Testis (tissue), 3 donors: Measurements from ENCODE around the gene MGAT3. TPM values are rescaled to one million over a fixed set of nuclear protein-coding genes. Genes with fewer than 3 reads are reported as not detected.
A peak's percentile ranks its signal among the peaks of the same experiment; 100 is the strongest.

Source experiments
- DNase-seq: peaks from one replicate; pipeline ENCODE4 v3.0.0-alpha.2; 2019
- H3K27ac ChIP-seq, 2 donors: fragments of 200-600 bp; sonication (generic); one replicate each; pipeline ENCODE4 v1.5.1; 2019
- H3K27me3 ChIP-seq: fragments of 200-600 bp; sonication (generic); one replicate; pipeline ENCODE4 v1.5.1; 2019
- H3K36me3 ChIP-seq: fragments of 200-600 bp; sonication (generic); one replicate; pipeline ENCODE4 v1.5.1; 2017; ENCODE audit warnings: low read depth; ENCODE audit errors: missing control alignments
- H3K4me1 ChIP-seq: fragments of 200-600 bp; sonication (generic); one replicate; pipeline ENCODE4 v1.5.1; 2019
- H3K4me3 ChIP-seq, 2 donors: fragments of 200-600 bp; sonication (generic); one replicate each; pipeline ENCODE4 v1.5.1; 2017 to 2019
- H3K9me3 ChIP-seq: fragments of 200-600 bp; sonication (generic); one replicate; pipeline ENCODE4 v1.5.1; 2017
- CTCF ChIP-seq, 3 experiments: fragments of 450-650 bp in 2 of 3; fragments of 200-600 bp in 1 of 3; sonication (generic) in 1 of 3; IDR thresholded peaks; one replicate each; pipeline ENCODE4 v1.5.1; 2016 to 2019; ENCODE audit warnings: antibody characterized with exemption in 3 of 3, mild to moderate bottlenecking in 2 of 3, moderate library complexity in 1 of 3
- POLR2A ChIP-seq: fragments of 450-650 bp; IDR thresholded peaks from one replicate; pipeline ENCODE4 v1.6.1; 2017; ENCODE audit warnings: antibody characterized with exemption, mild to moderate bottlenecking, moderate library complexity
- WGBS, 2 donors: methylation state at CpG; one replicate each; pipeline ENCODE4 v1.1.5; 2018; 5-methylcytosine and 5-hydroxymethylcytosine counted together
- intact Hi-C: fragments of 100-400 bp; cut with DNase I; formaldehyde crosslinking; loops from one replicate; pipeline ENCODE4 v1.15.1; 2023; ENCODE audit warnings: low total_unique reads
- polyA plus RNA-seq: library from polyadenylated mRNA; stranded (reverse); fragments of 350-450 nt; fragmentation: Illumina TruSeq; extraction: RNeasy Lipid Tissue Mini Kit (QIAGEN cat#74804); gene quantifications from one replicate; pipeline ENCODE4 v1.2.3, GENCODE V29; 2014; ENCODE audit warnings: low read depth, low replicate concordance; ENCODE audit not compliant: insufficient read depth
- total RNA-seq, 2 donors: library from RNA; depleted of rRNA; stranded (reverse); fragments of >200 nt; gene quantifications; one replicate each; pipeline ENCODE4 v1.2.3, GENCODE V29; 2016

MGAT3 gene
- total and polyA plus RNA-seq, 3 donors from 2014 or later = 4.6 to 9.7 (median 6.4) TPM

DNA sequence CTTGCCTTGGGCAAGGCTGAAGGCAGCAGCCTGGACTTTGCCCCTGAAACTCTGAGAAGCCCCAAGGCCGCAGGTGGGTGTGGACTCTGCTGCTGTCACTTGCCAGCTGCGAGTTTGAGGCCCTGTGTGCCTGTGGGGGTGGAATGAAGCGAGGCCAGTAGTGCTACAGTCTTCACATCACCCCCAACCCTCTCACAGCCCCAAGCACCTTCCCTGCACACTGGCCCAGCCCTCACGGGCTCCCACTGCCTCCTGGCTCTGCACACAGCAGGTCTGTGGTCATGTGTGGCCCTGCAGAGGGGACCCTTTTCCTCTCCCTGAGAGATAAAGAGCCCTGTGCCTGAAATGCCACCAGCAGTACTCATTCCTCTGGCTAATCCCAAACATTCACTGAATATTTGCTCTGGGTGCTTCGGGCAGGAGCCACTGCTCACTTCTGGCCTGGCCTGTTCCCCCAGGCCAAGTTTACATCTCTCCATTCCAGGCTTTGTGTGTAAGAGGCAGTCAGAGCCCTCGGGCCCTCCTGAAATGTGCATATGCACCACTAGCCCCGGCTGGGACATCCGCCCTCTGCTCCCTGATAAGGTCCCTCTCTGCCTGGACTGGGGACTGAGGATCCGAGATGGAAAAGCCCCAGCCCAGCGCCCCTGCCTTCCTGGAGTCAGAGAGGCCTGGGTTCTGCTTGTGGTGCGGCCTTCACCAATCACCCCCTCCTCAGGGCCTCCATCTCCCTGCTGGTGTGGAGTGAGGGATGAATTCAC lies 17.7 kb downstream of the MGAT3 start:
- intact Hi-C loops = no loop called here
- H3K4me1 ChIP-seq = peaks cover 65% of the 10 kb centered on the region
- 46 to 67% methylated on average over 11 of the region's 11 CpGs for WGBS, 2 donors
- H3K36me3 ChIP-seq = no peaks in the 10 kb centered on the region
- H3K9me3 ChIP-seq = no peaks in the 10 kb centered on the region
- no peak for TF ChIP-seq POLR2A
- TF ChIP-seq CTCF (IDR thresholded peaks at IDR 0.05) = no peak
- DNase-seq = no peak
- peak overlapping the region; percentile 3 to 45 for H3K27ac ChIP-seq
- no peak overlapping the region for H3K4me3 ChIP-seq
- no peaks in the 10 kb centered on the region for H3K27me3 ChIP-seq

- intact Hi-C loops = no loop called here
- H3K9me3 ChIP-seq = no peaks in the 10 kb centered on the region
- no peak overlapping the region for H3K27ac ChIP-seq
- peaks cover 57% of the 10 kb centered on the region for H3K4me1 ChIP-seq
- H3K27me3 ChIP-seq = no peaks in the 10 kb centered on the region
- no peak for TF ChIP-seq CTCF (IDR thresholded peaks at IDR 0.05)
- no peak for TF ChIP-seq POLR2A
- DNase-seq = no peak
- H3K36me3 ChIP-seq = no peaks in the 10 kb centered on the region
- 56 to 70% methylated on average over 9 of the region's 9 CpGs for WGBS, 2 donors
- H3K4me3 ChIP-seq = no peak overlapping the region
Measured at GRCh38 chr22:39475337-39475736, 18.5 kb downstream of the MGAT3 start.

DNA sequence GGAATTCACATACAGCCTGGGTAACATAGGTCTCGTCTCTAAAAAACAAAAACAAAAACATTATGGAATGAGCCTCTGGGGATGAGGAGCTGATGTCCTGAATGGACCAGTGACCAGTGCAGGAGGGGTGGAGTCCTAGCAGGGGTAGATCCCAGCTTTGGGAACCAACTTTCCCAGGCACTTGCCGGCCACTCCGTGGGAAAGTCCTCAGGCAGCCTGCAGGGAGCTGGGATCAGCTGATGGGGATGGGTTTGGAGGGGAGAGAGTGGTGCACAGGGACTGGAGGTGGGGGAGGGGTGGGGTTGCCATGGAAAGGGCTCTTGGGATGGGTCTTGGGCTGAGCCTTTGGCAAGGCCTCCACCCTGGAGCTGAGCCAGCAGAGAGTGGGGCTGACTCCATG lies 19.1 kb downstream of the MGAT3 start:
- TF ChIP-seq CTCF (IDR thresholded peaks at IDR 0.05) = no peak
- TF ChIP-seq POLR2A = no peak
- no peaks in the 10 kb centered on the region for H3K36me3 ChIP-seq
- DNase-seq = no peak
- WGBS, 2 donors = 36 to 67% methylated on average over 3 of the region's 3 CpGs
- H3K4me1 ChIP-seq = peaks cover 51% of the 10 kb centered on the region
- no peak overlapping the region for H3K27ac ChIP-seq
- H3K9me3 ChIP-seq = no peaks in the 10 kb centered on the region
- H3K4me3 ChIP-seq = no peak overlapping the region
- H3K27me3 ChIP-seq = no peaks in the 10 kb centered on the region
- intact Hi-C loops = no loop called here

DNA sequence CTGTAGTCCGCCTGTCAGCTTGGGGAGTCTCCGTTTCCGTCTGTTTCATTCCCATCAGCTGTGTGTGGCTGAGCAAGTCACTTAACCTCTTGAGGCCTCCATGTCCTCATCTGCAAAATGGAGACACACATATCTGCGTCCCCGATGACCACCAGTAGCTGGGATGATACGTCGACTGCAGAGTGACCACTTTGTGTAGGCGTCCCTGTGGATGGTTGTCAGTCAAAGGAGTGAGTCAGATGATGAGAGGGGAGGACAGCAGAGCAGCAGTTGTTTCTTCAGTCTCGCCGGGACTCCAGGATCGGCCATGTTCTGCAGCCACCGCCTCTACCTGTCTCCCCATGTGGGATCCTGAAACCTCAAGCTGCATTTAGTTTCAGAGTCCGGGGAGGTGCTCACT lies 19.9 kb downstream of the MGAT3 start:
- H3K4me1 ChIP-seq = peaks cover 44% of the 10 kb centered on the region
- no peak overlapping the region for H3K27ac ChIP-seq
- no peak for DNase-seq
- WGBS, 2 donors = 84 to 91% methylated on average over 13 of the region's 13 CpGs
- TF ChIP-seq CTCF (IDR thresholded peaks at IDR 0.05) = no peak
- TF ChIP-seq POLR2A = no peak
- H3K9me3 ChIP-seq = no peaks in the 10 kb centered on the region
- H3K36me3 ChIP-seq = no peaks in the 10 kb centered on the region
- H3K27me3 ChIP-seq = no peaks in the 10 kb centered on the region
- intact Hi-C loops = no loop called here
- no peak overlapping the region for H3K4me3 ChIP-seq

- no peaks in the 10 kb centered on the region for H3K36me3 ChIP-seq
- peaks cover 35% of the 10 kb centered on the region for H3K4me1 ChIP-seq
- no peaks in the 10 kb centered on the region for H3K27me3 ChIP-seq
- DNase-seq = no peak
- intact Hi-C loops = no loop called here
- H3K27ac ChIP-seq = no peak overlapping the region
- H3K4me3 ChIP-seq = no peak overlapping the region
- WGBS, 2 donors = 93% methylated on average over 9 of the region's 9 CpGs
- TF ChIP-seq CTCF (IDR thresholded peaks at IDR 0.05) (no peak), POLR2A (no peak)
- H3K9me3 ChIP-seq = no peaks in the 10 kb centered on the region
Measured at GRCh38 chr22:39477542-39477941, 20.7 kb downstream of the MGAT3 start.
